GM12873 (cell line): ENCODE results near the gene SLC16A14.

Source experiments
- CTCF ChIP-seq: IDR thresholded peaks from 2 replicates; pipeline ENCODE4 v1.5.1; 2012; ENCODE audit warnings: low read depth, mild to moderate bottlenecking, moderate library complexity, low read length, control low read depth; ENCODE audit not compliant: insufficient read depth; ENCODE audit errors: missing control alignments

Gene SLC16A14

GRCh38 chr2:230008708-230009066, 60.0 kb downstream of the SLC16A14 start:
- TF ChIP-seq CTCF, result no peak

GRCh38 chr2:230007931-230008707, 60.6 kb downstream of the SLC16A14 start:
- peak; percentile 74 for TF ChIP-seq CTCF

GRCh38 chr2:230000118-230000841, 68.4 kb downstream of the SLC16A14 start:
- no peak for TF ChIP-seq CTCF

GRCh38 chr2:229997565-229997964, 71.2 kb downstream of the SLC16A14 start:
- TF ChIP-seq CTCF, result no peak

- no peak for TF ChIP-seq CTCF
Observed at GRCh38 chr2:229996320-229996719, 72.4 kb downstream of the SLC16A14 start.

GRCh38 chr2:229993236-229993635, 75.5 kb downstream of the SLC16A14 start:
- no peak for TF ChIP-seq CTCF
